IPS DF 6.9 (cell line): ENCODE data around the gene ANKRD31.

Experiments
- DNase-seq: peaks from one replicate; pipeline ENCODE4 v3.0.0-alpha.2; 2013; ENCODE audit warnings: low read depth, low spot score
- H3K27ac ChIP-seq: one replicate; pipeline ENCODE4 v1.5.1; 2013; ENCODE audit warnings: low read length, control low read depth
- H3K27me3 ChIP-seq: 2 replicates; pipeline ENCODE4 v1.6.1; 2013; ENCODE audit warnings: mild to moderate bottlenecking, low read length; ENCODE audit not compliant: control insufficient read depth, insufficient read depth
- H3K36me3 ChIP-seq: 2 replicates; pipeline ENCODE4 v1.6.1; 2013; ENCODE audit warnings: low read length; ENCODE audit not compliant: control insufficient read depth, insufficient read depth
- H3K4me1 ChIP-seq: 2 replicates; pipeline ENCODE4 v1.6.1; 2013; ENCODE audit warnings: low read length; ENCODE audit not compliant: control insufficient read depth, insufficient read depth
- H3K4me3 ChIP-seq: 2 replicates; pipeline ENCODE4 v1.5.1; 2013; ENCODE audit warnings: mild to moderate bottlenecking, low read length
- H3K9me3 ChIP-seq: 2 replicates; pipeline ENCODE4 v1.6.1; 2013; ENCODE audit warnings: low read length, inconsistent platforms; ENCODE audit not compliant: control insufficient read depth, insufficient read depth
- WGBS: extraction: QIAGEN DNeasy Blood & Tissue Kit; methylation state at CpG from one replicate; pipeline ENCODE4 v1.1.7; 2013; ENCODE audit warnings: mixed read lengths, missing lambda C conversion rate; ENCODE audit not compliant: insufficient read length, insufficient coverage; 5-methylcytosine and 5-hydroxymethylcytosine counted together

Gene ANKRD31

GRCh38 chr5:75053054-75053303 lies 183.7 kb downstream of the ANKRD31 start:
- H3K27ac ChIP-seq = no peak overlapping the region
- WGBS = no CpG with 5 or more reads among the region's 40 CpGs
- H3K4me1 ChIP-seq = peaks cover 10% of the 10 kb centered on the region; the same call in 1 of the 2 replicates

GRCh38 chr5:75052192-75053053 lies 184.3 kb downstream of the ANKRD31 start, which contains the start of gene GCNT4:
Gene GCNT4 (minus strand): TSS chr5:75052558. CDS start chr5:75030037, 22,521 bp downstream.
- H3K27ac ChIP-seq = no peak within 1 kb of the TSS
- peaks cover 10% of the 10 kb centered on the region; the same call in 1 of the 2 replicates for H3K4me1 ChIP-seq
- peak within 1 kb of the TSS; percentile 76 for H3K4me3 ChIP-seq
- no CpG with 5 or more reads among the region's 74 CpGs for WGBS
- DNase-seq = no peak
- H3K9me3 ChIP-seq = no peaks in the 10 kb centered on the region
- H3K27me3 ChIP-seq = no peaks in the 10 kb centered on the region
- no peaks in the 10 kb centered on the region for H3K36me3 ChIP-seq

More at GRCh38 chr5:75053054-75053303, 183.7 kb downstream of the ANKRD31 start:
- no peaks in the 10 kb centered on the region for H3K9me3 ChIP-seq
- peak overlapping the region; percentile 76 for H3K4me3 ChIP-seq
- H3K27me3 ChIP-seq = no peaks in the 10 kb centered on the region
- no peak for DNase-seq
- no peaks in the 10 kb centered on the region for H3K36me3 ChIP-seq

DNA sequence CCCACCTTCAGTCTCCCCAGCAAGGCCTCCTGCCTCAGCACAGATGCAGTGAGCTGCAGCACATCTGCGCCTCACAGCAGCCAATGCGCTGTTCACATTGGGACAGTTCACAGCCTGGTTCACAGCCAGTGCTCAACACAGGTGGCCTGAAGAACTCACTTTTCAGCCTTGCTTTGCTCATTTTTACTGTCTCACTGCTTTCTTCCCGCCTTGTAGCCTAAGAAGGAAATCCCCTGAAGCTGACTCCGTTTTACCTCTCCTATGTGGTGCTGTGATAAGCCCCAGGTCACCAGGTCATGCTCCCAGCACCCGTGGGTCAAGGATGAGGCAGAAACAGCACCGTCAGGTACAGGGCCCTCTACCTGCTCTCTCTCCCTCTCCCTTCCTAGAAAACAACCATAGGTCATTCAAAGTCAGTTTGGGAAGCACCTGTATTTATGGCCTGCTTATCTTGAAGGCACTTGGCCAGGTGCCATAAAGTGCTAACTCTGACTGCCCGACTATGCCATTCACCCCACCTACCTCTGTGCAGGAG lies 185.4 kb downstream of the ANKRD31 start:
- Histone ChIP-seq H3K4me1 (peaks cover 10% of the 10 kb centered on the region; the same call in 1 of the 2 replicates), H3K36me3 (peaks cover 1% of the 10 kb centered on the region; the same call in 1 of the 2 replicates), H3K27ac (no peak overlapping the region), H3K27me3 (no peaks in the 10 kb centered on the region), H3K9me3 (no peaks in the 10 kb centered on the region), H3K4me3 (peak overlapping the region; percentile 12; the same call in 1 of the 2 replicates)
- no peak for DNase-seq
- WGBS = no CpG with 5 or more reads among the region's 7 CpGs

DNA sequence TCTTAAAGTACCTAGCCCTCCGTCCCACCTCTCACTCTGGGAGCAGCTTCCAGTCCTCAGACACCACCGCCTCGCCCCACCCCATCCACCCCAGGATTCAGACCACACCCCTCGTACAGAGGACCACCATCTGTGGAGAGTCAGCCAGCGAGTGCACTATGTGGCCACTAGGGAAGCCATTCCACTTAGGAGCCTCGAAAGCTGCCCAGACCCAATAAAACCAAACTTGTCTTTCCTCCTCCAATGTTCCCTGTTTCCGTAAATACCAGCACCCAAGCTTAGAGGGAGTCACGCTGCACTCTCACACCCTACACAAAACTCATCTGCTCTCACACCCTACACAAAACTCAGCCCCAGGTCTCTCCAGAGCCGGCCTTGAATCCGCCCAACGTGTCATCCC lies 186.3 kb downstream of the ANKRD31 start:
- DNase-seq = no peak
- no CpG with 5 or more reads among the region's 11 CpGs for WGBS
- peaks cover 10% of the 10 kb centered on the region; the same call in 1 of the 2 replicates for H3K4me1 ChIP-seq

GRCh38 chr5:75049456-75050351 lies 187.0 kb downstream of the ANKRD31 start:
- peaks cover 5% of the 10 kb centered on the region; the same call in 1 of the 2 replicates for H3K36me3 ChIP-seq
- no peak overlapping the region for H3K27ac ChIP-seq
- no peak overlapping the region for H3K4me3 ChIP-seq
- WGBS = no CpG with 5 or more reads among the region's 11 CpGs
- no peaks in the 10 kb centered on the region for H3K9me3 ChIP-seq
- H3K27me3 ChIP-seq = no peaks in the 10 kb centered on the region
- peak; percentile 84 for DNase-seq
- peaks cover 9% of the 10 kb centered on the region; the same call in 1 of the 2 replicates for H3K4me1 ChIP-seq

More for the DNA sequence above, 186.3 kb downstream of the ANKRD31 start:
- Histone ChIP-seq H3K27ac (no peak overlapping the region), H3K4me3 (no peak overlapping the region), H3K36me3 (peaks cover 5% of the 10 kb centered on the region; the same call in 1 of the 2 replicates), H3K27me3 (no peaks in the 10 kb centered on the region), H3K9me3 (no peaks in the 10 kb centered on the region)

GRCh38 chr5:75048457-75048953 lies 188.2 kb downstream of the ANKRD31 start:
- no CpG with 5 or more reads among the region's 7 CpGs for WGBS
- Histone ChIP-seq H3K9me3 (no peaks in the 10 kb centered on the region), H3K27me3 (no peaks in the 10 kb centered on the region), H3K27ac (no peak overlapping the region), H3K4me1 (peaks cover 9% of the 10 kb centered on the region; the same call in 1 of the 2 replicates), H3K36me3 (peaks cover 8% of the 10 kb centered on the region; the same call in 1 of the 2 replicates), H3K4me3 (no peak overlapping the region)
- DNase-seq = no peak

GRCh38 chr5:75047356-75047755 lies 189.3 kb downstream of the ANKRD31 start:
- peaks cover 8% of the 10 kb centered on the region; the same call in 1 of the 2 replicates for H3K36me3 ChIP-seq
- peaks cover 9% of the 10 kb centered on the region; the same call in 1 of the 2 replicates for H3K4me1 ChIP-seq
- no peak overlapping the region for H3K27ac ChIP-seq
- no peaks in the 10 kb centered on the region for H3K27me3 ChIP-seq
- no peak overlapping the region for H3K4me3 ChIP-seq
- no peaks in the 10 kb centered on the region for H3K9me3 ChIP-seq
- no peak for DNase-seq

DNA sequence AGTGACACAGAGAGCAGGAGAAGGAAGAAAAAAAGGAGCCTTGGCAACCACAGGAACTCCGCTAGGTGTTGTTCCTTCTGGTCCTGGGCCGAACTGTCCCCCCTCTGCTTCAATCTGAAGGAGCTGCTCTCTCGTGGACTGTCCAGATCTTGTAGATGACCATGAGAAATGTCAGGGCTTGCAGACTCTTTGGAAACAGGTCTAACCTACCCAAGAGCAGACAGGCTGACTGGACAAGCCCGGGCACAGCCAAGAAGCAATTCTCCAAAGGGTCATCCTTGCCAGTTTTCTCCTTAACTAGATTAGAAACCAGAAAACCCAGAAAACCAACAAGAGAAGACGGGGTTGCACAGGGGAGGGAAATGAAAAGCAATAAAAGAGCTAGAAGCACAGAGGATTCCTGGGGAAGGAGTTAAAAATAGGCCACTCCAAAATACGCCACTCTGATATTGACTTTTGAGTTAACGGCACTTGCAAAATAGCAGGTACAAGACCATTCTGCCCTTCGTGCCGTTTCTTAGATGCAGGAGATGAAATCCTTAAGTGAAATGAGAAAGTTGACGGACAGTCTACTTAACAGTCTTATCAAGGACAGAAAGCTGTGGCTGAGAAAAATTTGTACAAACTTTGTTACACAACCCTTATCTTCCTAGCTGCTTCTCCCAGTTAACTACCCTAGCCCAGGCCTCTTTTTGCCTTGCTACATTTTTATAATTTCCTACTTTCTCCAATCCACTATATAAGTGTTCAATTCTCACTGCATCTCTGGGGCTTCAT lies 190.1 kb downstream of the ANKRD31 start:
- H3K36me3 ChIP-seq = peaks cover 8% of the 10 kb centered on the region; the same call in 1 of the 2 replicates
- no peak overlapping the region for H3K4me3 ChIP-seq
- H3K27me3 ChIP-seq = no peaks in the 10 kb centered on the region
- no peak for DNase-seq
- WGBS = no CpG with 5 or more reads among the region's 10 CpGs
- no peaks in the 10 kb centered on the region for H3K9me3 ChIP-seq
- peaks cover 9% of the 10 kb centered on the region; the same call in 1 of the 2 replicates for H3K4me1 ChIP-seq
- no peak overlapping the region for H3K27ac ChIP-seq

- WGBS = 100% methylated on average over 1 of the region's 2 CpGs
- Histone ChIP-seq H3K36me3 (peaks cover 8% of the 10 kb centered on the region; the same call in 1 of the 2 replicates), H3K4me3 (no peak overlapping the region)
Measured at GRCh38 chr5:75045071-75045470, 191.6 kb downstream of the ANKRD31 start.

More at GRCh38 chr5:75045071-75045470, 191.6 kb downstream of the ANKRD31 start:
- H3K27me3 ChIP-seq = no peaks in the 10 kb centered on the region
- no peak overlapping the region for H3K27ac ChIP-seq
- H3K9me3 ChIP-seq = no peaks in the 10 kb centered on the region
- DNase-seq = no peak
- peaks cover 1% of the 10 kb centered on the region; the same call in 1 of the 2 replicates for H3K4me1 ChIP-seq
